ENCODE data around the gene COX10. TPM values are rescaled to one million over a fixed set of nuclear protein-coding genes. Genes with fewer than 3 reads are reported as not detected.

The COX10 gene
- total RNA-seq, 2 donors from 2014 or later, result 31.6 to 67.6 TPM

GRCh38 chr17:14245002-14245401 lies 175.7 kb downstream of the COX10 start:
- Histone ChIP-seq H3K9me3 (no peaks in the 10 kb centered on the region), H3K4me3 (no peak overlapping the region), H3K36me3 (no peaks in the 10 kb centered on the region), H3K27ac (no peak overlapping the region), H3K27me3 (no peaks in the 10 kb centered on the region), H3K4me1 (no peaks in the 10 kb centered on the region)
- DNase-seq (ENCODE audit: low spot score), result no peak
- no peak for TF ChIP-seq CTCF (IDR thresholded peaks at IDR 0.05)

GRCh38 chr17:14245629-14246028 lies 176.3 kb downstream of the COX10 start:
- no peak for DNase-seq (ENCODE audit: low spot score)
- no peaks in the 10 kb centered on the region for H3K36me3 ChIP-seq
- no peak for TF ChIP-seq CTCF (IDR thresholded peaks at IDR 0.05)

More at GRCh38 chr17:14245629-14246028, 176.3 kb downstream of the COX10 start:
- no peaks in the 10 kb centered on the region for H3K4me1 ChIP-seq
- H3K9me3 ChIP-seq, result no peaks in the 10 kb centered on the region
- no peak overlapping the region for H3K4me3 ChIP-seq
- H3K27ac ChIP-seq, result no peak overlapping the region
- H3K27me3 ChIP-seq, result no peaks in the 10 kb centered on the region

Other genes starting within 250 kb of the COX10 start
- gene CDRT15, start 167.4 kb downstream of the COX10 start, total RNA-seq, result not detected
- gene HS3ST3B1, start 231.6 kb downstream of the COX10 start, total RNA-seq, result 1 to 10 TPM in 1 of 2 donors, under 1 TPM in 1; 0.78 to 2.8 TPM

Measured in right atrium auricular region (tissue), 2 donors.